GM21526 (cell line): Measurements from ENCODE around the gene PSMA7.

ENCODE experiments used
- ATAC-seq: cut with Tn5 transposase; IDR thresholded peaks from one replicate; pipeline ENCODE4 v1.9.1; 2021; ENCODE audit warnings: moderate library complexity; ENCODE audit not compliant: unreplicated experiment, low FRiP score

The PSMA7 gene

DNA sequence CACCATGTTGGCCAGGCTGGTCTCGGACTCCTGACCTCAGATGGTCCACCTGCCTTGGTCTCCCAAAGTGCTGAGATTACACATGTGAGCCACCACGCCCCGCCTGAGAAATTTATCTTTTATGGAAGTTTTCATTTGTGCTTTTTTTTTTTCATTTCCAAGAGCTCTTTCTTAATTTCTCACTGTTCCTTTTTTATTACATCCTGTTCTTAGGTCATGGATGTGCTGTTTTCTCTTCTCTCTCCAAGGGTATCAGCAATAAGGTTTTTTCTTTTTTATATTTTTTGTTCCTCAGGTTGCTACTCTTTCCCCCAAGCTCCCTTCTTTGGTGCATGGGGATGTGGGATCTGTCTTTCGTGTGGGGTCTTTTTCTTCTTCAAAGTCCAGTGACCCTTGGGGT is 42.1 kb downstream of the PSMA7 start:
- no peak for ATAC-seq

- no peak for ATAC-seq
Observed at GRCh38 chr20:62097881-62098407, 45.2 kb downstream of the PSMA7 start.

- no peak for ATAC-seq
Observed at GRCh38 chr20:62096421-62097380, 46.5 kb downstream of the PSMA7 start.

DNA sequence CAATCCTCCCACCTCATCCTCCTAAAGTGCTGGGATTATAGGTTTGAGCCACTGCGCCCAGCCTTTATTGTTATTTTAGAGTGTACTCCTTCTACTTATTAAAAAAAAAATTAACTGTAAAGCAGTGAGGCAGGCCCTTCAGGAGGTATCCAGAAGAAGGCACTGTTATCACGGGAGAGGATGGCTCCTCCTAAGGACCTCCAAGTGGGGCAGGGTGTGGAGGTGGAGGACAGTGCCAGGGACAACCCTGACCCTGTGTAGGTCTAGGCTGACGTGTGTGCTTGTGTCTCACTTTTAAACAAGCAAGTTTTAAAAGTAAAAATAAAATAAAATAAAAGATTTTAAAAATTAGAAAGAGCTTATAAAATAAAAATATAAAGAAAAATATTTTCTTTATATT is 53.8 kb downstream of the PSMA7 start:
- no peak for ATAC-seq

- no peak for ATAC-seq
Observed at GRCh38 chr20:62088258-62089127, 54.7 kb downstream of the PSMA7 start.

DNA sequence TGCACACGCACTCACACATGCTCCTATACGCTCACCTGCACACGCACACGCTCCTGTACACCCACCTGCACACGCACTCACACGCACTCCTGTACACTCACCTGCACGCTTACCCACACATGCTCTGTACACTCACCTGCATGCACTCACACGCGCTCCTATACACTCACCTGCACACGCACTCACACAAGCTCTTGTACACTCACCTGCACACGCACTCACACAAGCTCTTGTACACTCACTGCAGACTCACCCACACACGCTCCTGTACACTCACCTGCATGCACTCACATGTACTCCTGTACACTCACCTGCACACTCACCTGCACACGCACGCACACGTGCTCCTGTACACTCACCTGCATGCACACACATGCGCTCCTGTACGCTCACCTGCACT is 55.6 kb downstream of the PSMA7 start:
- ATAC-seq: no peak

DNA sequence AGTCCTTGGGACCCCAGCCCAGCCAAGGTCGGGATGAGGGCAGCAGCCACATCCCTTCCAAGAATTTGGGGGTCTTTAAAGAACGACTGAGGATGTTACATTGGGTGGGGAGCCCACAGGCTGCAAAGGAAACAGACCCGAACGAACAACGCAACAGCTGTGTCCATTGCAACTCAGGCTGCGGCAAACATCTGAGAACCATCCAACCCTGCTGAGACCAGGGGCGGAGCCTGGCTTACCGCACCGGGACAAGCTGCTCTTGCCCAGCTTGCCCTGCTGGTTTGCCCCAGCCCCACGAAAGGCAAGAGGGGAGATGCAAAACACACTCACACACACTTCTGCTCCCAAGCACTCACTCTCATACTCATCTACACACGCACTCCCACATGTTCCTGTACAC is 56.0 kb downstream of the PSMA7 start:
- ATAC-seq: no peak
